ENCODE measurements around the gene GRIFIN.

GRIFIN gene

DNA sequence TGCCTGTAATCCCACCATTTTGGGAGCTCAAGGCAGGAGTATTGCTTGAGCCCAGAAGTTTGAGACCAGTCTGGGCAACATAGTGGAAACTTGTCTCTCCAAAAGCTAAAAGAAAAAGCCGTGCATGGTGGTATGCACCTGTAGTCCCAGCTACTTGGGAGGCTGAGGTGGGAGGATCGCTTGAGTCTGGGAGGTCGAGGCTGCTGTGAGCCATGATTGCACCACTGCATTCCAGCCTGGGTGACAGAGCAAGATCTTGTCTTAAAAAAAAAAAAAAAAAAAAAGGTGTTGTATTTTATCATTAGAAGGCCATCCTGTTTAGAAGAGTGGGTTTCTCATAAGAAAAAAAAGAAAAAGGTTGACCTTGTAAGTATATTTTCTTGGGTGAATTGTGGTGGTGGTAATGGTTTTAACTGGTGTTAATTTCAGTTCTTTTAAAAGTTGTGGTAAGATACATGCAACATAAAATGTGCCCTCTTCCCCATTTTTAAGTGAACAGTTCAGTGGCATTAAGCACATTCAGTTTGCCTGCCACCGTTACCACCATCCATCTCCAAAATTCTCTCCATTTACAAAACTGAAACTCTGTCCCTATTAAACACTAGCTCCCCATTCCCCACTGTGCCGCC, 34.7 kb downstream of the GRIFIN start:
- Histone ChIP-seq H2AFZ (ENCODE audit: insufficient read depth, low read length, poor library complexity) (no peak overlapping the region), H4K91ac (ENCODE audit: low read depth, low read length) (no peak overlapping the region), H4K12ac (ENCODE audit: low read depth, low read length) (no peak overlapping the region), H3K9ac (ENCODE audit: low read length) (no peak overlapping the region), H3K9me3 (ENCODE audit: insufficient read depth, low read depth, low read length) (no peaks in the 10 kb centered on the region), H2BK12ac (ENCODE audit: low read length) (no peak overlapping the region), H2BK120ac (ENCODE audit: insufficient read depth, low read length, poor library complexity) (no peak overlapping the region), H3K4me3 (ENCODE audit: low read depth, low read length) (no peak overlapping the region), H3K4me2 (ENCODE audit: low read length) (no peak overlapping the region), H3K4me1 (ENCODE audit: control insufficient read depth in 1 of 2, insufficient read depth in 2 of 2, low read length in 2 of 2) (peaks cover 21 to 26% of the 10 kb centered on the region in 2 experiments), H3K27me3 (ENCODE audit: insufficient read depth, low read length) (no peaks in the 10 kb centered on the region), H3K27ac (ENCODE audit: low read depth, low read length) (peak overlapping the region; percentile 18), H3K79me1 (ENCODE audit: low read length) (peaks cover 6% of the 10 kb centered on the region), H3K36me3 (ENCODE audit: control insufficient read depth in 1 of 2, insufficient read depth in 2 of 2, low read length in 2 of 2) (peaks cover 2% of the 10 kb centered on the region in 2 experiments), H3K18ac (ENCODE audit: low read length) (no peak overlapping the region), H4K8ac (ENCODE audit: low read depth, low read length) (no peak overlapping the region), H3K14ac (ENCODE audit: low read length) (no peak overlapping the region), H3K79me2 (ENCODE audit: control insufficient read depth, insufficient read depth, low read length, poor library complexity) (no peaks in the 10 kb centered on the region), H3K23ac (ENCODE audit: low read length) (no peak overlapping the region), H2AK5ac (ENCODE audit: low read length) (no peak overlapping the region), H2BK5ac (ENCODE audit: low read depth, low read length, poor library complexity) (no peak overlapping the region), H3K4ac (ENCODE audit: low read depth, low read length) (no peak overlapping the region)
- peak; percentile 14 to 54 for DNase-seq
- 100% methylated on average over 1 of the region's 5 CpGs for WGBS (ENCODE audit: extremely low coverage, insufficient coverage, insufficient read length)

DNA sequence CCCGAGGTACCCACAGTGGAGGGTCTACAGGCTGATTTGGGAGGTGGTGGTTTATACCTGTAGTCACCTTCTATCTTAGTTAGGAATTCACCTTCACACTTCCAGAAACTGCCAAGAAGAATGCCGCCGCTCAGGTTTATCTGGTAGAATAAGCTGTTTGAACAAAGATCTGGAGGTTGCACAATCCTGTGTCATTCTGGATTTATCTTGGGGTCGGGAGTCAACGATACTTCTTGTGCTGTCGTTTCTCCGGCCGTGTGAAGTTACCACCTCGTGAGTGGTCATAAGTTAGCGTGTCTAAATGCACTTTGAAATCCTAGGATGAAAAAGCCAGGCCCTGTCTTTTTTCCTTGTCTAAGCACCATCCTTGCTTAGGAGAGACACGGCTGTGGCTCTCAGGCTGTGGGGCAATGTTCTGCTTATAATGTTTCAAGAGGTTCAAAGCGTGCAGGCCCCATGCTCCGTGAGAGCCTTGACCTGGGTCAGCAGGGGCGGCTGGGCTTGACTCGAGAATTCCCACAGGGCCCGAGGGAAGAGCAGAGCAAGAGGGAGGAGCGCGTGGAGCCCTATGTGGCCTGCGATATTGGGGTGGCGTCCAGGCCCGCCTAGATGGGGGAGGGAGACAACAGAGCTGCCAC, 35.5 kb downstream of the GRIFIN start:
- H3K4me2 ChIP-seq (ENCODE audit: low read length): peak overlapping the region; percentile 45
- H3K9me3 ChIP-seq (ENCODE audit: insufficient read depth, low read depth, low read length): no peaks in the 10 kb centered on the region
- no peak overlapping the region for H3K4me3 ChIP-seq (ENCODE audit: low read depth, low read length)
- no CpG with 5 or more reads among the region's 21 CpGs for WGBS (ENCODE audit: extremely low coverage, insufficient coverage, insufficient read length)
- no peak overlapping the region for H3K23ac ChIP-seq (ENCODE audit: low read length)
- H3K18ac ChIP-seq (ENCODE audit: low read length): no peak overlapping the region
- no peaks in the 10 kb centered on the region for H3K27me3 ChIP-seq (ENCODE audit: insufficient read depth, low read length)
- H3K79me1 ChIP-seq (ENCODE audit: low read length): peaks cover 6% of the 10 kb centered on the region
- no peaks in the 10 kb centered on the region for H3K79me2 ChIP-seq (ENCODE audit: control insufficient read depth, insufficient read depth, low read length, poor library complexity)
- H3K9ac ChIP-seq (ENCODE audit: low read length): no peak overlapping the region
- H3K14ac ChIP-seq (ENCODE audit: low read length): no peak overlapping the region
- peaks cover 1 to 2% of the 10 kb centered on the region in 2 experiments for H3K36me3 ChIP-seq (ENCODE audit: control insufficient read depth in 1 of 2, insufficient read depth in 2 of 2, low read length in 2 of 2)
- peak; percentile 94 to 99 for DNase-seq
- no peak overlapping the region for H4K8ac ChIP-seq (ENCODE audit: low read depth, low read length)
- no peak overlapping the region for H2BK5ac ChIP-seq (ENCODE audit: low read depth, low read length, poor library complexity)
- peak overlapping the region; percentile 43 for H2BK120ac ChIP-seq (ENCODE audit: insufficient read depth, low read length, poor library complexity)
- H3K4me1 ChIP-seq (ENCODE audit: control insufficient read depth in 1 of 2, insufficient read depth in 2 of 2, low read length in 2 of 2): peaks cover 19 to 22% of the 10 kb centered on the region in 2 experiments
- H2AFZ ChIP-seq (ENCODE audit: insufficient read depth, low read length, poor library complexity): no peak overlapping the region
- peak overlapping the region; percentile 18 for H3K27ac ChIP-seq (ENCODE audit: low read depth, low read length)
- no peak overlapping the region for H2AK5ac ChIP-seq (ENCODE audit: low read length)
- no peak overlapping the region for H2BK12ac ChIP-seq (ENCODE audit: low read length)
- no peak overlapping the region for H3K4ac ChIP-seq (ENCODE audit: low read depth, low read length)
- no peak overlapping the region for H4K91ac ChIP-seq (ENCODE audit: low read depth, low read length)
- no peak overlapping the region for H4K12ac ChIP-seq (ENCODE audit: low read depth, low read length)

DNA sequence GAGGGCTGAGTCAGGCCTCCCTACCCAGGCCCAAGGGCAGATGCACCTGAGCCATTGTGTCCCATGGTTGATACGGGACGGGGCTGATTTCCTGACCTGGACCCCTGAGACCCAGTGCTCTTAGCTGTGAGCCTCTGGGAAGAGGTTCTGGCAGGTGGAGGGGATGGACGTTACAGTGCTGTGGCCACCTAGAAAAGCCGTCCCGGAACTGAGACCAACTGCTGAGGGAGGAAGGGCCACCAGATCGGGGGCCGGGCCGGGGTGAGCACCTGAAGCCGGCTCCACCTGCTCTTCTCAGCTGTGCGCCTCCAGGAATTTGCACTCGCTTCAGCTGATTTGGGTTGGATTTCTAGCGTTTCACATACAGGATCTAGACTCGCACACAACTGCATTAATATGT, 37.4 kb downstream of the GRIFIN start:
- Histone ChIP-seq H3K79me1 (ENCODE audit: low read length) (peaks cover 6% of the 10 kb centered on the region), H4K8ac (ENCODE audit: low read depth, low read length) (no peak overlapping the region), H2BK12ac (ENCODE audit: low read length) (no peak overlapping the region), H3K23ac (ENCODE audit: low read length) (no peak overlapping the region), H4K12ac (ENCODE audit: low read depth, low read length) (no peak overlapping the region), H3K4me3 (ENCODE audit: low read depth, low read length) (no peak overlapping the region), H3K27me3 (ENCODE audit: insufficient read depth, low read length) (no peaks in the 10 kb centered on the region), H3K4me2 (ENCODE audit: low read length) (no peak overlapping the region), H3K4me1 (ENCODE audit: control insufficient read depth in 1 of 2, insufficient read depth in 2 of 2, low read length in 2 of 2) (peaks cover 16 to 22% of the 10 kb centered on the region in 2 experiments), H2BK120ac (ENCODE audit: insufficient read depth, low read length, poor library complexity) (no peak overlapping the region), H2AFZ (ENCODE audit: insufficient read depth, low read length, poor library complexity) (no peak overlapping the region), H3K4ac (ENCODE audit: low read depth, low read length) (no peak overlapping the region), H2AK5ac (ENCODE audit: low read length) (no peak overlapping the region), H3K18ac (ENCODE audit: low read length) (no peak overlapping the region), H3K36me3 (ENCODE audit: control insufficient read depth in 1 of 2, insufficient read depth in 2 of 2, low read length in 2 of 2) (peaks cover 0 to 5% of the 10 kb centered on the region in 2 experiments), H3K9ac (ENCODE audit: low read length) (no peak overlapping the region), H3K27ac (ENCODE audit: low read depth, low read length) (no peak overlapping the region), H3K14ac (ENCODE audit: low read length) (no peak overlapping the region), H3K79me2 (ENCODE audit: control insufficient read depth, insufficient read depth, low read length, poor library complexity) (no peaks in the 10 kb centered on the region), H3K9me3 (ENCODE audit: insufficient read depth, low read depth, low read length) (no peaks in the 10 kb centered on the region), H2BK5ac (ENCODE audit: low read depth, low read length, poor library complexity) (no peak overlapping the region), H4K91ac (ENCODE audit: low read depth, low read length) (peak overlapping the region; percentile 31)
- no CpG with 5 or more reads among the region's 13 CpGs for WGBS (ENCODE audit: extremely low coverage, insufficient coverage, insufficient read length)
- peak in 1 of 2 donors; percentile 32 for DNase-seq

GRCh38 chr7:2438186-2438585, 38.0 kb downstream of the GRIFIN start:
- no peak overlapping the region for H3K9ac ChIP-seq (ENCODE audit: low read length)
- no peak for DNase-seq
- H2AK5ac ChIP-seq (ENCODE audit: low read length): no peak overlapping the region
- H4K8ac ChIP-seq (ENCODE audit: low read depth, low read length): no peak overlapping the region
- no peak overlapping the region for H3K14ac ChIP-seq (ENCODE audit: low read length)
- H3K18ac ChIP-seq (ENCODE audit: low read length): no peak overlapping the region
- no peak overlapping the region for H3K27ac ChIP-seq (ENCODE audit: low read depth, low read length)
- peaks cover 6 to 8% of the 10 kb centered on the region in 2 experiments for H3K36me3 ChIP-seq (ENCODE audit: control insufficient read depth in 1 of 2, insufficient read depth in 2 of 2, low read length in 2 of 2)
- H3K23ac ChIP-seq (ENCODE audit: low read length): no peak overlapping the region
- H3K4me2 ChIP-seq (ENCODE audit: low read length): no peak overlapping the region
- no peak overlapping the region for H2BK12ac ChIP-seq (ENCODE audit: low read length)
- no CpG with 5 or more reads among the region's 7 CpGs for WGBS (ENCODE audit: extremely low coverage, insufficient coverage, insufficient read length)
- no peak overlapping the region for H3K4ac ChIP-seq (ENCODE audit: low read depth, low read length)
- H3K27me3 ChIP-seq (ENCODE audit: insufficient read depth, low read length): no peaks in the 10 kb centered on the region
- no peaks in the 10 kb centered on the region for H3K79me2 ChIP-seq (ENCODE audit: control insufficient read depth, insufficient read depth, low read length, poor library complexity)
- no peak overlapping the region for H2BK120ac ChIP-seq (ENCODE audit: insufficient read depth, low read length, poor library complexity)
- no peak overlapping the region for H4K91ac ChIP-seq (ENCODE audit: low read depth, low read length)
- no peak overlapping the region for H2AFZ ChIP-seq (ENCODE audit: insufficient read depth, low read length, poor library complexity)
- H3K4me3 ChIP-seq (ENCODE audit: low read depth, low read length): no peak overlapping the region
- no peak overlapping the region for H2BK5ac ChIP-seq (ENCODE audit: low read depth, low read length, poor library complexity)
- peaks cover 3% of the 10 kb centered on the region for H3K9me3 ChIP-seq (ENCODE audit: insufficient read depth, low read depth, low read length)
- peaks cover 6% of the 10 kb centered on the region for H3K79me1 ChIP-seq (ENCODE audit: low read length)
- H3K4me1 ChIP-seq (ENCODE audit: control insufficient read depth in 1 of 2, insufficient read depth in 2 of 2, low read length in 2 of 2): peaks cover 20 to 22% of the 10 kb centered on the region in 2 experiments
- H4K12ac ChIP-seq (ENCODE audit: low read depth, low read length): no peak overlapping the region

Measured in trophoblast cell (in vitro differentiated cells and primary cell).